GM23338 (cell line): ENCODE results near the gene MTERF2. TPM values are rescaled to one million over a fixed set of nuclear protein-coding genes. Genes with fewer than 3 reads are reported as not detected.
"Not testable (repeated sequence)": the region's sequence is repeated elsewhere in the genome, so short reads cannot be mapped to it uniquely, and the experiment has no call there.

Experiments used
- ATAC-seq: fragments of 200-7000 bp; cut with Tn5 transposase; 3 replicates; pipeline ENCODE4 v1.9.1; 2020
- DNase-seq: peaks from one replicate; pipeline ENCODE4 v3.0.0-alpha.2; 2015; ENCODE audit warnings: low spot score
- H2AFZ ChIP-seq: fragments of 200-600 bp; sonication (generic); 2 replicates; pipeline ENCODE4 v1.8.0; 2016; ENCODE audit warnings: antibody characterized with exemption, mild to moderate bottlenecking, moderate library complexity
- H3F3A ChIP-seq: fragments of 200-600 bp; sonication (generic); replicated peaks from 2 replicates; pipeline ENCODE4 v1.8.0; 2017; ENCODE audit warnings: antibody characterized with exemption, mixed run types, low read depth
- H3K27ac ChIP-seq: fragments of 200-600 bp; sonication (generic); 2 replicates; pipeline ENCODE4 v1.6.1; 2016; ENCODE audit warnings: low read depth
- H3K27me3 ChIP-seq: fragments of 200-600 bp; sonication (generic); 2 replicates; pipeline ENCODE4 v1.8.0; 2016; ENCODE audit warnings: mild to moderate bottlenecking, mixed run types, moderate library complexity; ENCODE audit not compliant: insufficient read depth
- H3K36me3 ChIP-seq: fragments of 200-600 bp; sonication (generic); 2 replicates; pipeline ENCODE4 v1.8.0; 2016; ENCODE audit warnings: mild to moderate bottlenecking; ENCODE audit not compliant: insufficient read depth
- H3K4me1 ChIP-seq: fragments of 200-600 bp; sonication (generic); 2 replicates; pipeline ENCODE4 v1.8.0; 2016; ENCODE audit warnings: mild to moderate bottlenecking, moderate library complexity; ENCODE audit not compliant: insufficient read depth
- H3K4me2 ChIP-seq: fragments of 200-600 bp; sonication (generic); 2 replicates; pipeline ENCODE4 v1.7.1; 2017; ENCODE audit warnings: mixed run types
- H3K4me3 ChIP-seq: fragments of 200-600 bp; sonication (generic); 2 replicates; pipeline ENCODE4 v1.6.1; 2016; ENCODE audit warnings: mixed run types
- H3K79me2 ChIP-seq: fragments of 200-600 bp; sonication (generic); replicated peaks from 2 replicates; pipeline ENCODE4 v1.8.0; 2017; ENCODE audit warnings: mild to moderate bottlenecking; ENCODE audit not compliant: insufficient read depth
- H3K9me2 ChIP-seq: fragments of 200-600 bp; sonication (generic); 2 replicates; pipeline ENCODE4 v1.8.0; 2017; ENCODE audit not compliant: insufficient read depth
- H4K20me1 ChIP-seq: fragments of 200-600 bp; sonication (generic); replicated peaks from 2 replicates; pipeline ENCODE4 v1.8.0; 2017; ENCODE audit warnings: mild to moderate bottlenecking; ENCODE audit not compliant: insufficient read depth
- H3K27ac Mint-ChIP-seq: 2 replicates; pipeline ENCODE4 v1.8.0; 2020; ENCODE audit warnings: inconsistent platforms, mild to moderate bottlenecking, moderate library complexity, mixed read lengths
- H3K27me3 Mint-ChIP-seq: 3 replicates; pipeline ENCODE4 v1.8.0; 2022; ENCODE audit warnings: low read depth, mild to moderate bottlenecking, moderate library complexity, mixed read lengths, inconsistent platforms; ENCODE audit not compliant: insufficient read depth, poor library complexity
- H3K36me3 Mint-ChIP-seq: 3 replicates; pipeline ENCODE4 v1.8.0; 2021; ENCODE audit warnings: low read depth, mild to moderate bottlenecking, inconsistent platforms, moderate library complexity, mixed read lengths
- H3K4me1 Mint-ChIP-seq: 3 replicates; pipeline ENCODE4 v1.8.0; 2020; ENCODE audit warnings: mild to moderate bottlenecking, inconsistent platforms, mixed read lengths
- H3K4me3 Mint-ChIP-seq: 3 replicates; pipeline ENCODE4 v1.8.0; 2021; ENCODE audit warnings: moderate library complexity, mild to moderate bottlenecking, inconsistent platforms, mixed read lengths
- H3K9me3 Mint-ChIP-seq: 3 replicates; pipeline ENCODE4 v1.8.0; 2020; ENCODE audit warnings: moderate library complexity, mild to moderate bottlenecking, inconsistent platforms, mixed read lengths
- CREB1 ChIP-seq: fragments of 250-450 bp; sonication (Bioruptor Pico); IDR thresholded peaks from 2 replicates; pipeline ENCODE4 v1.5.0; 2020; ENCODE audit warnings: low read depth, mild to moderate bottlenecking, moderate library complexity
- EZH2phosphoT487 ChIP-seq: fragments of 200-600 bp; sonication (generic); IDR thresholded peaks from one replicate; pipeline ENCODE4 v1.8.1; 2018; ENCODE audit warnings: antibody characterized with exemption; ENCODE audit not compliant: unreplicated experiment
- JUNB ChIP-seq: IDR thresholded peaks from one replicate; pipeline ENCODE4 v1.6.1; 2016; ENCODE audit warnings: antibody characterized with exemption; ENCODE audit not compliant: unreplicated experiment
- NANOG ChIP-seq: IDR thresholded peaks from 2 replicates; pipeline ENCODE4 v1.6.1; 2016; ENCODE audit warnings: antibody characterized with exemption, borderline replicate concordance
- POLR2AphosphoS5 ChIP-seq: IDR thresholded peaks from 2 replicates; pipeline ENCODE4 v1.6.1; 2016; ENCODE audit warnings: antibody characterized with exemption, low read depth
- STAT1 ChIP-seq: IDR thresholded peaks from one replicate; pipeline ENCODE4 v1.6.1; 2016; ENCODE audit warnings: antibody characterized with exemption; ENCODE audit not compliant: unreplicated experiment
- ZNF114 ChIP-seq: fragments of 250-450 bp; sonication (Bioruptor Pico); IDR thresholded peaks from 2 replicates; pipeline ENCODE4 v1.5.0; 2020; ENCODE audit warnings: mild to moderate bottlenecking, moderate library complexity
- ZNF331 ChIP-seq: fragments of 250-450 bp; sonication (Bioruptor Pico); IDR thresholded peaks from 2 replicates; pipeline ENCODE4 v1.5.0; 2020; ENCODE audit warnings: low read depth, mild to moderate bottlenecking, moderate library complexity
- polyA plus RNA-seq: library from polyadenylated mRNA; unstranded; fragments of >200 nt; fragmentation: Nextera tagmentation; extraction: Ambion mirVana; gene quantifications from 2 replicates; pipeline ENCODE4 v1.2.1, GENCODE V29; 2016
- total RNA-seq: library from RNA; depleted of rRNA; stranded (reverse); fragments of >200 nt; shearing (Covaris generic); gene quantifications from 2 replicates; pipeline ENCODE4 v1.2.3, GENCODE V29; 2014
- TF ChIP-seq, protein P1 (sequence below): fragments of 250-450 bp; sonication (Bioruptor Pico); IDR thresholded peaks from 2 replicates; pipeline ENCODE4 v1.5.0; 2020; ENCODE audit warnings: mild to moderate bottlenecking, moderate library complexity
- TF ChIP-seq, protein P2 (sequence below): IDR thresholded peaks from one replicate; pipeline ENCODE4 v1.6.1; 2018; ENCODE audit warnings: antibody characterized with exemption; ENCODE audit not compliant: unreplicated experiment
- TF ChIP-seq, protein P3 (sequence below), 2 experiments: fragments of 200-600 bp in 1 of 2; sonication (generic) in 1 of 2; conservative IDR thresholded peaks; 2 replicates each; pipeline versions ENCODE4 v1.5.1 to v1.6.1; 2016 to 2017; ENCODE audit warnings: antibody characterized with exemption in 2 of 2, low read depth in 2 of 2, mild to moderate bottlenecking in 2 of 2, moderate library complexity in 1 of 2

MTERF2 gene
- total and polyA plus RNA-seq, 2 experiments from 2014 or later = 9.2 to 11.0 TPM

DNA sequence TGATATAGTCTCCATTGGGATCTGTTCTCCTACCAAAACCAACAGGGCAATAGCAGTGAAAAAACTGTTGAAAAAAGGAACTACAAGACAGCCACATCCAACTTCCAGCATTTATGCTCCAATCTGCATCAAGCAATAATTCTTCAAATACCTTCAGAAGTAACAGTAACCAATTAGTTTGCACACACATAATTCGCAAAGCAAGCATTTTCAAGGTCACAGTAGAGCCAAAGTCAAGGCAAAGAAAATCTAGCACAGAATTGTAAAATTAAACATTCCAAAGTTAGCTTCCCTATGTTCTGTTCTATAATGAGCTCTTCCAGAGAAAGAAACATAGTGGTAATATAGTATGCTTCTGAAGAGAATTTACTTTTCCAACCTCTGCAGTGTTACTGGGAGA, 11.0 kb upstream of the MTERF2 start (continued):
- TF ChIP-seq, protein P1, sequence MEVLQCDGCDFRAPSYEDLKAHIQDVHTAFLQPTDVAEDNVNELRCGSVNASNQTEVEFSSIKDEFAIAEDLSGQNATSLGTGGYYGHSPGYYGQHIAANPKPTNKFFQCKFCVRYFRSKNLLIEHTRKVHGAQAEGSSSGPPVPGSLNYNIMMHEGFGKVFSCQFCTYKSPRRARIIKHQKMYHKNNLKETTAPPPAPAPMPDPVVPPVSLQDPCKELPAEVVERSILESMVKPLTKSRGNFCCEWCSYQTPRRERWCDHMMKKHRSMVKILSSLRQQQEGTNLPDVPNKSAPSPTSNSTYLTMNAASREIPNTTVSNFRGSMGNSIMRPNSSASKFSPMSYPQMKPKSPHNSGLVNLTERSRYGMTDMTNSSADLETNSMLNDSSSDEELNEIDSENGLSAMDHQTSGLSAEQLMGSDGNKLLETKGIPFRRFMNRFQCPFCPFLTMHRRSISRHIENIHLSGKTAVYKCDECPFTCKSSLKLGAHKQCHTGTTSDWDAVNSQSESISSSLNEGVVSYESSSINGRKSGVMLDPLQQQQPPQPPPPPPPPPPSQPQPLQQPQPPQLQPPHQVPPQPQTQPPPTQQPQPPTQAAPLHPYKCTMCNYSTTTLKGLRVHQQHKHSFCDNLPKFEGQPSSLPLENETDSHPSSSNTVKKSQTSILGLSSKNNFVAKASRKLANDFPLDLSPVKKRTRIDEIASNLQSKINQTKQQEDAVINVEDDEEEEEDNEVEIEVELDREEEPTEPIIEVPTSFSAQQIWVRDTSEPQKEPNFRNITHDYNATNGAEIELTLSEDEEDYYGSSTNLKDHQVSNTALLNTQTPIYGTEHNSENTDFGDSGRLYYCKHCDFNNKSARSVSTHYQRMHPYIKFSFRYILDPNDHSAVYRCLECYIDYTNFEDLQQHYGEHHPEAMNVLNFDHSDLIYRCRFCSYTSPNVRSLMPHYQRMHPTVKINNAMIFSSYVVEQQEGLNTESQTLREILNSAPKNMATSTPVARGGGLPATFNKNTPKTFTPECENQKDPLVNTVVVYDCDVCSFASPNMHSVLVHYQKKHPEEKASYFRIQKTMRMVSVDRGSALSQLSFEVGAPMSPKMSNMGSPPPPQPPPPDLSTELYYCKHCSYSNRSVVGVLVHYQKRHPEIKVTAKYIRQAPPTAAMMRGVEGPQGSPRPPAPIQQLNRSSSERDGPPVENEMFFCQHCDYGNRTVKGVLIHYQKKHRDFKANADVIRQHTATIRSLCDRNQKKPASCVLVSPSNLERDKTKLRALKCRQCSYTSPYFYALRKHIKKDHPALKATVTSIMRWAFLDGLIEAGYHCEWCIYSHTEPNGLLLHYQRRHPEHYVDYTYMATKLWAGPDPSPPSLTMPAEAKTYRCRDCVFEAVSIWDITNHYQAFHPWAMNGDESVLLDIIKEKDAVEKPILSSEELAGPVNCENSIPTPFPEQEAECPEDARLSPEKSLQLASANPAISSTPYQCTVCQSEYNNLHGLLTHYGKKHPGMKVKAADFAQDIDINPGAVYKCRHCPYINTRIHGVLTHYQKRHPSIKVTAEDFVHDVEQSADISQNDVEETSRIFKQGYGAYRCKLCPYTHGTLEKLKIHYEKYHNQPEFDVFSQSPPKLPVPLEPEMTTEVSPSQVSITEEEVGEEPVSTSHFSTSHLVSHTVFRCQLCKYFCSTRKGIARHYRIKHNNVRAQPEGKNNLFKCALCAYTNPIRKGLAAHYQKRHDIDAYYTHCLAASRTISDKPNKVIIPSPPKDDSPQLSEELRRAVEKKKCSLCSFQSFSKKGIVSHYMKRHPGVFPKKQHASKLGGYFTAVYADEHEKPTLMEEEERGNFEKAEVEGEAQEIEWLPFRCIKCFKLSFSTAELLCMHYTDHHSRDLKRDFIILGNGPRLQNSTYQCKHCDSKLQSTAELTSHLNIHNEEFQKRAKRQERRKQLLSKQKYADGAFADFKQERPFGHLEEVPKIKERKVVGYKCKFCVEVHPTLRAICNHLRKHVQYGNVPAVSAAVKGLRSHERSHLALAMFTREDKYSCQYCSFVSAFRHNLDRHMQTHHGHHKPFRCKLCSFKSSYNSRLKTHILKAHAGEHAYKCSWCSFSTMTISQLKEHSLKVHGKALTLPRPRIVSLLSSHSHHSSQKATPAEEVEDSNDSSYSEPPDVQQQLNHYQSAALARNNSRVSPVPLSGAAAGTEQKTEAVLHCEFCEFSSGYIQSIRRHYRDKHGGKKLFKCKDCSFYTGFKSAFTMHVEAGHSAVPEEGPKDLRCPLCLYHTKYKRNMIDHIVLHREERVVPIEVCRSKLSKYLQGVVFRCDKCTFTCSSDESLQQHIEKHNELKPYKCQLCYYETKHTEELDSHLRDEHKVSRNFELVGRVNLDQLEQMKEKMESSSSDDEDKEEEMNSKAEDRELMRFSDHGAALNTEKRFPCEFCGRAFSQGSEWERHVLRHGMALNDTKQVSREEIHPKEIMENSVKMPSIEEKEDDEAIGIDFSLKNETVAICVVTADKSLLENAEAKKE (CRISPR knock-in tag) = no peak
- TF ChIP-seq, protein P2, sequence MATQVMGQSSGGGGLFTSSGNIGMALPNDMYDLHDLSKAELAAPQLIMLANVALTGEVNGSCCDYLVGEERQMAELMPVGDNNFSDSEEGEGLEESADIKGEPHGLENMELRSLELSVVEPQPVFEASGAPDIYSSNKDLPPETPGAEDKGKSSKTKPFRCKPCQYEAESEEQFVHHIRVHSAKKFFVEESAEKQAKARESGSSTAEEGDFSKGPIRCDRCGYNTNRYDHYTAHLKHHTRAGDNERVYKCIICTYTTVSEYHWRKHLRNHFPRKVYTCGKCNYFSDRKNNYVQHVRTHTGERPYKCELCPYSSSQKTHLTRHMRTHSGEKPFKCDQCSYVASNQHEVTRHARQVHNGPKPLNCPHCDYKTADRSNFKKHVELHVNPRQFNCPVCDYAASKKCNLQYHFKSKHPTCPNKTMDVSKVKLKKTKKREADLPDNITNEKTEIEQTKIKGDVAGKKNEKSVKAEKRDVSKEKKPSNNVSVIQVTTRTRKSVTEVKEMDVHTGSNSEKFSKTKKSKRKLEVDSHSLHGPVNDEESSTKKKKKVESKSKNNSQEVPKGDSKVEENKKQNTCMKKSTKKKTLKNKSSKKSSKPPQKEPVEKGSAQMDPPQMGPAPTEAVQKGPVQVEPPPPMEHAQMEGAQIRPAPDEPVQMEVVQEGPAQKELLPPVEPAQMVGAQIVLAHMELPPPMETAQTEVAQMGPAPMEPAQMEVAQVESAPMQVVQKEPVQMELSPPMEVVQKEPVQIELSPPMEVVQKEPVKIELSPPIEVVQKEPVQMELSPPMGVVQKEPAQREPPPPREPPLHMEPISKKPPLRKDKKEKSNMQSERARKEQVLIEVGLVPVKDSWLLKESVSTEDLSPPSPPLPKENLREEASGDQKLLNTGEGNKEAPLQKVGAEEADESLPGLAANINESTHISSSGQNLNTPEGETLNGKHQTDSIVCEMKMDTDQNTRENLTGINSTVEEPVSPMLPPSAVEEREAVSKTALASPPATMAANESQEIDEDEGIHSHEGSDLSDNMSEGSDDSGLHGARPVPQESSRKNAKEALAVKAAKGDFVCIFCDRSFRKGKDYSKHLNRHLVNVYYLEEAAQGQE = no peak
- TF ChIP-seq, protein P3, sequence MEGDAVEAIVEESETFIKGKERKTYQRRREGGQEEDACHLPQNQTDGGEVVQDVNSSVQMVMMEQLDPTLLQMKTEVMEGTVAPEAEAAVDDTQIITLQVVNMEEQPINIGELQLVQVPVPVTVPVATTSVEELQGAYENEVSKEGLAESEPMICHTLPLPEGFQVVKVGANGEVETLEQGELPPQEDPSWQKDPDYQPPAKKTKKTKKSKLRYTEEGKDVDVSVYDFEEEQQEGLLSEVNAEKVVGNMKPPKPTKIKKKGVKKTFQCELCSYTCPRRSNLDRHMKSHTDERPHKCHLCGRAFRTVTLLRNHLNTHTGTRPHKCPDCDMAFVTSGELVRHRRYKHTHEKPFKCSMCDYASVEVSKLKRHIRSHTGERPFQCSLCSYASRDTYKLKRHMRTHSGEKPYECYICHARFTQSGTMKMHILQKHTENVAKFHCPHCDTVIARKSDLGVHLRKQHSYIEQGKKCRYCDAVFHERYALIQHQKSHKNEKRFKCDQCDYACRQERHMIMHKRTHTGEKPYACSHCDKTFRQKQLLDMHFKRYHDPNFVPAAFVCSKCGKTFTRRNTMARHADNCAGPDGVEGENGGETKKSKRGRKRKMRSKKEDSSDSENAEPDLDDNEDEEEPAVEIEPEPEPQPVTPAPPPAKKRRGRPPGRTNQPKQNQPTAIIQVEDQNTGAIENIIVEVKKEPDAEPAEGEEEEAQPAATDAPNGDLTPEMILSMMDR (conservative IDR thresholded peaks at IDR 0.05; ENCODE audit: low read depth in 2 of 2) = no peak
- TF ChIP-seq ZNF114 = no peak
- no peak for TF ChIP-seq NANOG
- TF ChIP-seq CREB1 (CRISPR knock-in tag) = no peak
- no peak for TF ChIP-seq JUNB
- no peak for TF ChIP-seq EZH2phosphoT487
- no peak for TF ChIP-seq POLR2AphosphoS5
- TF ChIP-seq STAT1 = no peak
- no peak for TF ChIP-seq ZNF331 (CRISPR knock-in tag)

DNA sequence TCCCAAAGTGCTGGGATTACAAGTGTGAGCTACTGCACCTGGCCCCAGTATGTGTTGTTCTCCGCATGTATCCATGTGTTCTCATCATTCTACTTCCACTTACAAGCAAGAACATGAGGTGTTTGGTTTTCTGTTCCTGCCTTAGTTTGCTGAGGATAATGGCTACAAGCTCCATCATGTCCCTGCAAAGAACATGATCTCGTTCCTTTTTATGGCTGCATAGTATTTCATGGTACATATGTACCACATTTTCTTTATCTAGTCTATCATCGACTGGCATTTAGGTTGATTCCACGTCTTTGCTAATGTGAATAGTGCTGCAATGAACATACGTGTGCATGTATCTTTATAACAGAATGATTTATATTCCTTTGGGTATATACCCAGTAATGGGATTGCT, 9.2 kb upstream of the MTERF2 start:
- not testable (repeated sequence) for H3K36me3 ChIP-seq, H3K9me2 ChIP-seq, H3K27ac ChIP-seq, H3K79me2 ChIP-seq, H4K20me1 ChIP-seq, ATAC-seq, H3K9me3 Mint-ChIP-seq, H3K4me3 ChIP-seq, H3K27me3 ChIP-seq, H3F3A ChIP-seq, H3K4me3 Mint-ChIP-seq, H2AFZ ChIP-seq, H3K4me1 Mint-ChIP-seq, DNase-seq, H3K27ac Mint-ChIP-seq, H3K4me1 ChIP-seq, H3K27me3 Mint-ChIP-seq, H3K4me2 ChIP-seq
- peaks cover 15% of the 10 kb centered on the region for H3K36me3 Mint-ChIP-seq
